ENCODE data around the gene DESI2. TPM values are rescaled to one million over a fixed set of nuclear protein-coding genes. Genes with fewer than 3 reads are reported as not detected.

The DESI2 gene
- total and polyA plus RNA-seq, 2 donors: 22.1 to 83.0 TPM

Small RNA genes lying within 50 kb of the gene (small RNA-seq; reads per million reads assigned to genes)
- gene AL451007.1: not detected

Other genes starting within 250 kb of the DESI2 start
- gene ADSS2, start 201.2 kb upstream of the DESI2 start, total RNA-seq: 58.8 TPM
- 33.7 TPM for gene ADSS2, start 201.2 kb upstream of the DESI2 start, polyA plus RNA-seq
- 5.5 TPM for gene CATSPERE, start 191.9 kb upstream of the DESI2 start, total RNA-seq
- 0.38 TPM for gene CATSPERE, start 191.9 kb upstream of the DESI2 start, polyA plus RNA-seq
- 48.0 TPM for gene COX20, start 182.5 kb downstream of the DESI2 start, total RNA-seq
- gene COX20, start 182.5 kb downstream of the DESI2 start, polyA plus RNA-seq: 62.6 TPM
- gene HNRNPU, start 211.4 kb downstream of the DESI2 start, total RNA-seq: 440 TPM
- gene HNRNPU, start 211.4 kb downstream of the DESI2 start, polyA plus RNA-seq: 200 TPM